A549 (cell line): ENCODE measurements around the gene CADM2. TPM values are rescaled to one million over a fixed set of nuclear protein-coding genes. Genes with fewer than 3 reads are reported as not detected.
"Not testable (repeated sequence)": the region's sequence is repeated elsewhere in the genome, so short reads cannot be mapped to it uniquely, and the experiment has no call there.

Experiments used
- ATAC-seq, 2 experiments: fragments of 200-7000 bp in 1 of 2; fragments of >200 bp in 1 of 2; cut with Nextera tagmentation in 1 of 2; cut with Tn5 transposase in 1 of 2; 3 replicates each; pipeline versions ENCODE4 v1.8.0 to v1.9.1; 2018 to 2020; ENCODE audit warnings: mild to moderate bottlenecking in 1 of 2, moderate library complexity in 1 of 2
- CTCF ChIA-PET: fragments of 300-600 bp; sonication (Branson Sonifier 250); formaldehyde crosslinking; extraction: SDS; loops from one replicate; lab custom pipeline; 2021; ENCODE audit warnings: antibody characterized with exemption, inconsistent platforms; lab: Yijun Ruan, JAX
- POLR2A ChIA-PET: fragments of 350-600 bp; formaldehyde crosslinking; extraction: SDS; loops from one replicate; lab custom pipeline; 2021; ENCODE audit warnings: antibody characterized with exemption, inconsistent platforms; lab: Yijun Ruan, JAX
- DNase-seq, 2 experiments: peaks; one replicate each; pipeline versions ENCODE4 v3.0.0 to v3.0.0-alpha.2; 2011 to 2016; ENCODE audit warnings: low read depth in 1 of 2, low spot score in 1 of 2
- FAIRE-seq: peaks from 2 replicates; lab custom pipeline; 2011; peaks lifted over from hg19 to GRCh38; lab: Jason Lieb, UNC
- H3K27ac ChIP-seq, 2 experiments: fragments of >200 bp; sonication (Bioruptor Twin); formaldehyde crosslinking; 3 replicates each; pipeline ENCODE4 v1.5.1; 2016 to 2017
- H3K4me1 ChIP-seq: fragments of >200 bp; sonication (Bioruptor Twin); formaldehyde crosslinking; 3 replicates; pipeline ENCODE4 v1.6.1; 2016
- H3K4me2 ChIP-seq: fragments of >200 bp; sonication (Bioruptor Twin); formaldehyde crosslinking; 3 replicates; pipeline ENCODE4 v1.6.1; 2016
- H3K4me3 ChIP-seq: fragments of >200 bp; sonication (Bioruptor Twin); formaldehyde crosslinking; 3 replicates; pipeline ENCODE4 v1.5.1; 2016
- H3K9me3 ChIP-seq: fragments of >200 bp; sonication (Bioruptor Twin); formaldehyde crosslinking; 3 replicates; pipeline ENCODE4 v1.6.1; 2016
- ATOH8 ChIP-seq: fragments of 250-450 bp; sonication (Bioruptor Pico); IDR thresholded peaks from 2 replicates; pipeline ENCODE4 v1.5.0; 2020; ENCODE audit warnings: low read depth, mild to moderate bottlenecking, moderate library complexity
- CEBPB ChIP-seq, 2 experiments: fragments of >200 bp in 1 of 2; sonication (Bioruptor Twin) in 1 of 2; formaldehyde crosslinking in 1 of 2; IDR thresholded peaks; 2 replicates each; pipeline ENCODE4 v1.6.1; 2012 to 2016
- CHD4 ChIP-seq: fragments of 200-600 bp; sonication (generic); IDR thresholded peaks from 2 replicates; pipeline ENCODE4 v1.6.1; 2016; ENCODE audit warnings: antibody characterized with exemption, mild to moderate bottlenecking, borderline replicate concordance
- EHMT2 ChIP-seq: fragments of 200-600 bp; sonication (generic); IDR thresholded peaks from 2 replicates; pipeline ENCODE4 v1.6.1; 2016; ENCODE audit warnings: antibody characterized with exemption, low read depth, mild to moderate bottlenecking, moderate library complexity
- EP300 ChIP-seq, 2 experiments: fragments of >200 bp; sonication (Bioruptor Twin); formaldehyde crosslinking; IDR thresholded peaks; 2 replicates in 1 of 2; 3 replicates in 1 of 2; pipeline ENCODE4 v1.6.1; 2016 to 2017
- GATA3 ChIP-seq: IDR thresholded peaks from 2 replicates; pipeline ENCODE4 v1.6.1; 2012; ENCODE audit warnings: borderline replicate concordance
- HDAC2 ChIP-seq: fragments of 200-600 bp; sonication (generic); IDR thresholded peaks from 2 replicates; pipeline ENCODE4 v1.6.1; 2016
- KDM1A ChIP-seq: fragments of 200-600 bp; sonication (generic); IDR thresholded peaks from 2 replicates; pipeline ENCODE4 v1.6.1; 2016; ENCODE audit warnings: low read depth, mild to moderate bottlenecking
- MAZ ChIP-seq: fragments of 150-350 bp; IDR thresholded peaks from 2 replicates; pipeline ENCODE4 v1.6.1; 2014; ENCODE audit warnings: antibody characterized with exemption, low read depth, low read length, borderline replicate concordance
- MYC ChIP-seq: IDR thresholded peaks from 2 replicates; pipeline ENCODE4 v1.6.1; 2012; ENCODE audit warnings: mild to moderate bottlenecking, inconsistent platforms, low read length, improper control_type of control experiment, borderline replicate concordance
- NFE2L2 ChIP-seq: fragments of 150-350 bp; conservative IDR thresholded peaks from 2 replicates; pipeline ENCODE4 v1.6.1; 2014; ENCODE audit warnings: low read length
- PBX3 ChIP-seq: IDR thresholded peaks from 2 replicates; pipeline ENCODE4 v1.6.1; 2012
- POLR2AphosphoS2 ChIP-seq: conservative IDR thresholded peaks from 2 replicates; pipeline ENCODE4 v1.6.1; 2012; ENCODE audit warnings: low read length, improper control_type of control experiment, inconsistent platforms
- REST ChIP-seq: fragments of 200-600 bp; sonication (generic); IDR thresholded peaks from 2 replicates; pipeline ENCODE4 v1.6.1; 2016; ENCODE audit warnings: antibody characterized with exemption, mild to moderate bottlenecking, moderate library complexity
- SREBF2 ChIP-seq: fragments of 450-650 bp; IDR thresholded peaks from 2 replicates; pipeline ENCODE4 v1.6.1; 2014; ENCODE audit warnings: mild to moderate bottlenecking, moderate library complexity
- TFCP2L1 ChIP-seq: fragments of 250-450 bp; sonication (Bioruptor Pico); IDR thresholded peaks from 2 replicates; pipeline ENCODE4 v1.5.0; 2021; ENCODE audit warnings: mild to moderate bottlenecking
- TP53 ChIP-seq: fragments of 250-450 bp; sonication (Bioruptor Pico); IDR thresholded peaks from 2 replicates; pipeline ENCODE4 v1.5.0; 2021; ENCODE audit warnings: mild to moderate bottlenecking, moderate library complexity
- USF2 ChIP-seq: fragments of 450-650 bp; IDR thresholded peaks from 2 replicates; pipeline ENCODE4 v1.6.1; 2014; ENCODE audit warnings: antibody characterized with exemption
- WGBS: methylation state at CpG from one replicate; pipeline ENCODE4 v1.1.6; 2017; ENCODE audit errors: missing lambda C conversion rate; 5-methylcytosine and 5-hydroxymethylcytosine counted together
- polyA plus RNA-seq, 4 experiments: library from polyadenylated mRNA; depleted of rRNA in 3 of 4; stranded (reverse); fragments of >200 nt; fragmentation: RNase III in 1 of 4; extraction: RNeasy Plus Mini Kit Qiagen cat#74134 plus additional on column Dnase treatment in 1 of 4; gene quantifications; 2 replicates in 3 of 4; 3 replicates in 1 of 4; pipeline ENCODE4 v1.2.3, GENCODE V29; 2011 to 2017

CADM2 gene
- polyA plus RNA-seq, 2 of the 4 experiments (the other 2 are of a cell fraction): 0.05 to 0.71 TPM

- no peak overlapping the region for H3K27ac ChIP-seq
- FAIRE-seq (no peak), ATAC-seq (no peak; a peak in 1 of 6 replicates), DNase-seq (no peak)
- H3K4me2 ChIP-seq: no peak overlapping the region
- CTCF ChIA-PET: no interaction called here
- TF ChIP-seq CHD4: no peak
- no peak for TF ChIP-seq EHMT2
- TF ChIP-seq MAZ: no peak
- TF ChIP-seq NFE2L2: no peak
- no peak for TF ChIP-seq PBX3
- TF ChIP-seq CEBPB (IDR thresholded peaks at IDR 0.05): no peak
- no peak for TF ChIP-seq TFCP2L1 (CRISPR knock-in tag)
- TF ChIP-seq SREBF2: no peak
- TF ChIP-seq ATOH8 (CRISPR knock-in tag): no peak
- no peak for TF ChIP-seq USF2
- TF ChIP-seq KDM1A: no peak
- no peak for TF ChIP-seq TP53
- no peak for TF ChIP-seq GATA3
- no peak for TF ChIP-seq HDAC2
- no peak for TF ChIP-seq EP300 (IDR thresholded peaks at IDR 0.05)
- no peak for TF ChIP-seq MYC
- no peak for TF ChIP-seq REST
- TF ChIP-seq POLR2AphosphoS2: no peak
- H3K4me3 ChIP-seq: no peak overlapping the region
- POLR2A ChIA-PET: no interaction called here
- H3K4me1 ChIP-seq: no peaks in the 10 kb centered on the region
- no peaks in the 10 kb centered on the region for H3K9me3 ChIP-seq
- 14% methylated on average over 6 of the region's 6 CpGs for WGBS
These were observed 1019.0 kb downstream of the CADM2 start for GRCh38 chr3:85977615-85978338.

GRCh38 chr3:85979034-85979433, 1020.2 kb downstream of the CADM2 start:
- no peak for ATAC-seq
- no peak for FAIRE-seq
- no peak for DNase-seq
- Histone ChIP-seq H3K4me2 (no peak overlapping the region), H3K9me3 (no peaks in the 10 kb centered on the region), H3K27ac (no peak overlapping the region), H3K4me3 (no peak overlapping the region)
- ChIA-PET POLR2A (no interaction called here), CTCF (no interaction called here)
- TF ChIP-seq HDAC2: no peak
- no peak for TF ChIP-seq TFCP2L1 (CRISPR knock-in tag)
- TF ChIP-seq SREBF2: no peak
- TF ChIP-seq, all 56 proteins: peak for 0
- no peaks in the 10 kb centered on the region for H3K4me1 ChIP-seq

GRCh38 chr3:85989581-85989980, 1030.8 kb downstream of the CADM2 start:
- WGBS: 59% methylated on average over 10 of the region's 10 CpGs
- POLR2A ChIA-PET, H3K4me2 ChIP-seq, CTCF ChIA-PET, ATAC-seq, H3K9me3 ChIP-seq, H3K4me3 ChIP-seq, H3K4me1 ChIP-seq, H3K27ac ChIP-seq, FAIRE-seq, DNase-seq: not testable (repeated sequence)
